Mesenchymal stem cell (in vitro differentiated cells and primary cell): Measurements from ENCODE around the gene RAD51B.
A peak's percentile ranks its signal among the peaks of the same experiment; 100 is the strongest.

Experiments
- DNase-seq: peaks from one replicate; pipeline ENCODE4 v3.0.0-alpha.2; 2013
- H2AFZ ChIP-seq: one replicate; pipeline ENCODE4 v1.6.1; 2013; ENCODE audit warnings: low read depth, mild to moderate bottlenecking, control low read depth, inconsistent platforms, low read length, moderate library complexity
- H2AK5ac ChIP-seq: 2 replicates; pipeline ENCODE4 v1.6.1; 2013; ENCODE audit warnings: low read length, moderate library complexity, mild to moderate bottlenecking, inconsistent platforms; ENCODE audit not compliant: severe bottlenecking
- H2BK120ac ChIP-seq: one replicate; pipeline ENCODE4 v1.6.1; 2013; ENCODE audit warnings: low read depth, mild to moderate bottlenecking, inconsistent platforms, low read length, moderate library complexity
- H2BK12ac ChIP-seq, 2 experiments: one replicate each; pipeline ENCODE4 v1.6.1; 2013; ENCODE audit warnings: inconsistent platforms in 2 of 2, low read length in 2 of 2, mild to moderate bottlenecking in 2 of 2, moderate library complexity in 2 of 2, control low read depth in 1 of 2
- H2BK15ac ChIP-seq: one replicate; pipeline ENCODE4 v1.6.1; 2013; ENCODE audit warnings: mild to moderate bottlenecking, low read depth, inconsistent platforms; ENCODE audit not compliant: poor library complexity, severe bottlenecking
- H2BK5ac ChIP-seq: 2 replicates; pipeline ENCODE4 v1.6.1; 2013; ENCODE audit warnings: low read depth, mild to moderate bottlenecking, low read length, control low read depth, inconsistent platforms; ENCODE audit not compliant: poor library complexity, severe bottlenecking
- H3K14ac ChIP-seq, 2 experiments: one replicate each; pipeline ENCODE4 v1.6.1; 2013; ENCODE audit warnings: inconsistent platforms in 2 of 2, low read length in 2 of 2, control low read depth in 1 of 2, mild to moderate bottlenecking in 1 of 2, moderate library complexity in 1 of 2
- H3K18ac ChIP-seq, 2 experiments: one replicate each; pipeline ENCODE4 v1.6.1; 2013; ENCODE audit warnings: inconsistent platforms in 2 of 2, low read length in 2 of 2, control low read depth in 1 of 2, low read depth in 1 of 2, mild to moderate bottlenecking in 1 of 2
- H3K23ac ChIP-seq, 2 experiments: one replicate each; pipeline ENCODE4 v1.6.1; 2013; ENCODE audit warnings: inconsistent platforms in 2 of 2, low read length in 2 of 2, mild to moderate bottlenecking in 2 of 2, moderate library complexity in 2 of 2, control low read depth in 1 of 2
- H3K27ac ChIP-seq: 2 replicates; pipeline ENCODE4 v1.5.1; 2013; ENCODE audit warnings: mild to moderate bottlenecking, moderate library complexity, low read length, control low read depth, inconsistent platforms; ENCODE audit not compliant: poor library complexity, severe bottlenecking
- H3K27me3 ChIP-seq, 2 experiments: 2 replicates each; pipeline versions ENCODE4 v1.6.1 to v1.7.0; 2013; ENCODE audit warnings: low read length in 2 of 2, mild to moderate bottlenecking in 2 of 2, moderate library complexity in 2 of 2, control low read depth in 1 of 2, inconsistent platforms in 1 of 2; ENCODE audit not compliant: control insufficient read depth in 1 of 2, insufficient read depth in 1 of 2
- H3K36me3 ChIP-seq, 2 experiments: 2 replicates each; pipeline versions ENCODE4 v1.6.1 to v1.7.0; 2013; ENCODE audit warnings: low read length in 2 of 2, control low read depth in 1 of 2, inconsistent platforms in 1 of 2, low read depth in 1 of 2, mild to moderate bottlenecking in 1 of 2; ENCODE audit not compliant: insufficient read depth in 2 of 2, control insufficient read depth in 1 of 2
- H3K4ac ChIP-seq, 2 experiments: one replicate each; pipeline ENCODE4 v1.6.1; 2013; ENCODE audit warnings: inconsistent platforms in 2 of 2, low read length in 2 of 2, mild to moderate bottlenecking in 2 of 2, moderate library complexity in 2 of 2, control low read depth in 1 of 2, low read depth in 1 of 2
- H3K4me1 ChIP-seq: 2 replicates; pipeline ENCODE4 v1.6.1; 2013; ENCODE audit warnings: low read depth, low read length, control low read depth; ENCODE audit not compliant: control insufficient read depth, insufficient read depth
- H3K4me2 ChIP-seq: 2 replicates; pipeline ENCODE4 v1.6.1; 2013; ENCODE audit warnings: low read length, mild to moderate bottlenecking, inconsistent platforms; ENCODE audit not compliant: poor library complexity, severe bottlenecking
- H3K4me3 ChIP-seq, 2 experiments: 2 replicates each; pipeline versions ENCODE4 v1.5.1 to v1.7.0; 2013; ENCODE audit warnings: low read length in 2 of 2, mild to moderate bottlenecking in 2 of 2, control low read depth in 1 of 2, low read depth in 1 of 2; ENCODE audit not compliant: insufficient read depth in 1 of 2
- H3K79me1 ChIP-seq: replicated peaks from 2 replicates; pipeline ENCODE4 v1.6.1; 2013; ENCODE audit warnings: mild to moderate bottlenecking, control low read depth, low read length, inconsistent platforms; ENCODE audit not compliant: poor library complexity, severe bottlenecking
- H3K9ac ChIP-seq: 2 replicates; pipeline ENCODE4 v1.7.0; 2013; ENCODE audit warnings: mild to moderate bottlenecking, low read length, moderate library complexity
- H3K9me3 ChIP-seq: 2 replicates; pipeline ENCODE4 v1.7.0; 2013; ENCODE audit warnings: mild to moderate bottlenecking, low read length; ENCODE audit not compliant: control insufficient read depth
- H4K8ac ChIP-seq: one replicate; pipeline ENCODE4 v1.6.1; 2013; ENCODE audit warnings: inconsistent platforms, mild to moderate bottlenecking, low read length, moderate library complexity
- H4K91ac ChIP-seq: one replicate; pipeline ENCODE4 v1.6.1; 2013; ENCODE audit warnings: mild to moderate bottlenecking, low read length, inconsistent platforms
- WGBS: methylation state at CpG from one replicate; pipeline ENCODE4 v1.1.7; 2013; ENCODE audit warnings: mixed read lengths; 5-methylcytosine and 5-hydroxymethylcytosine counted together

RAD51B gene

DNA sequence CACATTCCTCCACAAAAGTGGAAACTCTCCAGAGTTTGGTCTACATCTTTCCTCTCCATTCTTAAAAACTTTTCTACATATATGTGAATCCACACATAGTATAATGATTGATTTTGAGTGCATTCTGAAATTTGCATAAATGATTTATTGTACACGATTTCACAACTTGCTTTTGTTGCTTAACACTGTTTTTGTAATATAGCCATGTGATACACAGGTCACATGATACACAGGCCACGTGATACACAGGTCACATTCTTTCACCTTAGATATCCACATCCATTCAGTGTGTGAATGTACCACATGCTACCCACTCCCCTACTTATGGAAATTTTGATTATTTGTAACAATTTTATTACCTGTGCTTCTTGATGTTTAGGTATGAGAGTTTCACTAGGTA is 654.2 kb downstream of the RAD51B start:
- DNase-seq, result no peak

DNA sequence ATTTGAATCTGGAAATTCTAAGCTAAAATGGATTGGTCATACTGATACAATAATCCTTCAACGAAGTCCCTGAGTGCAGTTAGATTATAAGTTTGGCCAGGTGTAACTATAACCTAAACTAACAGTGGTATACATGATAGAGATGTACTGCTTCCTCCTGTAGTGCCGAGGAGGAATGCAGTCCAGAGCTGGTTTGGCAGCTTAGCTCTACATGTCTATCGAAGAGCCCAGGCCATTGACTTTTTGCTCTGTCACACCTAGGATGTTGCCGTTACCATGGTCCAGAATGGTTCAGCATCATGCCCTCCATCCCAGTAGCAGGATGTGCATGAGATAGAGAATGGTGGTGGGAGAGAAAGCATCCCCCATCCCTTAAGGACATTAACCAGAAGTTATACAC is 655.2 kb downstream of the RAD51B start:
- H3K27ac ChIP-seq, result no peak overlapping the region
- H3K18ac ChIP-seq, result peak overlapping the region in 1 of 2 experiments; percentile 70
- H4K91ac ChIP-seq, result no peak overlapping the region
- no peak overlapping the region for H2BK5ac ChIP-seq
- H2BK12ac ChIP-seq, result peak overlapping the region in 1 of 2 experiments; percentile 91
- peak overlapping the region in 1 of 2 experiments; percentile 47 for H3K4ac ChIP-seq
- peaks cover 8% of the 10 kb centered on the region for H3K4me1 ChIP-seq
- no peak overlapping the region for H3K14ac ChIP-seq
- H3K36me3 ChIP-seq, result no peaks in the 10 kb centered on the region
- H3K27me3 ChIP-seq, result peaks cover 0 to 2% of the 10 kb centered on the region in 2 experiments
- WGBS, result 100% methylated on average over 3 of the region's 4 CpGs
- no peaks in the 10 kb centered on the region for H3K9me3 ChIP-seq
- no peak overlapping the region for H3K4me3 ChIP-seq
- no peak overlapping the region for H2BK15ac ChIP-seq
- no peak overlapping the region for H2BK120ac ChIP-seq
- no peak overlapping the region for H4K8ac ChIP-seq
- H3K9ac ChIP-seq, result no peak overlapping the region
- DNase-seq, result no peak
- H3K79me1 ChIP-seq, result no peaks in the 10 kb centered on the region
- H3K4me2 ChIP-seq, result no peak overlapping the region
- no peak overlapping the region for H2AFZ ChIP-seq
- H3K23ac ChIP-seq, result no peak overlapping the region
- H2AK5ac ChIP-seq, result no peak overlapping the region

More for the DNA sequence above, 654.2 kb downstream of the RAD51B start:
- no peak overlapping the region for H3K14ac ChIP-seq
- no peaks in the 10 kb centered on the region for H3K9me3 ChIP-seq
- no peak overlapping the region for H3K9ac ChIP-seq
- H3K18ac ChIP-seq, result no peak overlapping the region
- no peak overlapping the region for H2AK5ac ChIP-seq
- H3K4me1 ChIP-seq, result peaks cover 10% of the 10 kb centered on the region
- no peak overlapping the region for H2BK15ac ChIP-seq
- H2BK12ac ChIP-seq, result no peak overlapping the region
- no peak overlapping the region for H3K4me2 ChIP-seq
- no peak overlapping the region for H4K8ac ChIP-seq
- H3K36me3 ChIP-seq, result no peaks in the 10 kb centered on the region
- peaks cover 0 to 2% of the 10 kb centered on the region in 2 experiments for H3K27me3 ChIP-seq
- H2BK120ac ChIP-seq, result no peak overlapping the region
- WGBS, result 95% methylated on average over 2 of the region's 2 CpGs
- no peaks in the 10 kb centered on the region for H3K79me1 ChIP-seq
- H3K4ac ChIP-seq, result no peak overlapping the region
- no peak overlapping the region for H2BK5ac ChIP-seq
- H4K91ac ChIP-seq, result no peak overlapping the region
- no peak overlapping the region for H2AFZ ChIP-seq
- H3K23ac ChIP-seq, result no peak overlapping the region
- H3K4me3 ChIP-seq, result no peak overlapping the region
- no peak overlapping the region for H3K27ac ChIP-seq

DNA sequence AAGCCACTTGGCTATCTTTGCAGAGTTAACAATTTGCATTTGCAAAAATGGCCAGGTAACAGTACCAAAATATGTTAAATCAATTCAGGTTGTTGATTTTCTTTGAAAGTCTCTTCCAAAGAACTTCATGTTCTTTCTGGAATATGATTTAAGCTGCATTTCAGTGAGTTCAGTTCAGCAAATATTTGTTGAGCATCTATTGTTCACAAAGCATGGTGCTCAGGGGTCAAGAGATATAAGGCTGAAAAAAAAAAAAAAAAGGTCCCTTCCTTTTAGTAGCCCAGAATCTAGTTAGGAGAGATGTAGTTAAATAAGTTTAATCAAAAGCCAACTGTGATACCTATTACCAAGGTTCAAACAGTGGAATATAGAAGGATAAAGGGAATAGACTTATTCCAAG is 656.2 kb downstream of the RAD51B start:
- Histone ChIP-seq H3K14ac (no peak overlapping the region), H2BK5ac (no peak overlapping the region), H2BK15ac (no peak overlapping the region), H3K9me3 (no peaks in the 10 kb centered on the region), H3K4me3 (no peak overlapping the region), H4K91ac (no peak overlapping the region), H3K4ac (no peak overlapping the region), H3K36me3 (no peaks in the 10 kb centered on the region), H3K4me1 (peaks cover 8% of the 10 kb centered on the region), H3K27me3 (peaks cover 0 to 2% of the 10 kb centered on the region in 2 experiments), H4K8ac (no peak overlapping the region), H3K9ac (peak overlapping the region; percentile 7), H2BK120ac (no peak overlapping the region), H3K23ac (no peak overlapping the region), H2BK12ac (no peak overlapping the region), H3K4me2 (no peak overlapping the region), H3K79me1 (no peaks in the 10 kb centered on the region), H3K18ac (peak overlapping the region in 1 of 2 experiments; percentile 55), H2AK5ac (no peak overlapping the region), H3K27ac (no peak overlapping the region), H2AFZ (no peak overlapping the region)
- DNase-seq, result no peak

DNA sequence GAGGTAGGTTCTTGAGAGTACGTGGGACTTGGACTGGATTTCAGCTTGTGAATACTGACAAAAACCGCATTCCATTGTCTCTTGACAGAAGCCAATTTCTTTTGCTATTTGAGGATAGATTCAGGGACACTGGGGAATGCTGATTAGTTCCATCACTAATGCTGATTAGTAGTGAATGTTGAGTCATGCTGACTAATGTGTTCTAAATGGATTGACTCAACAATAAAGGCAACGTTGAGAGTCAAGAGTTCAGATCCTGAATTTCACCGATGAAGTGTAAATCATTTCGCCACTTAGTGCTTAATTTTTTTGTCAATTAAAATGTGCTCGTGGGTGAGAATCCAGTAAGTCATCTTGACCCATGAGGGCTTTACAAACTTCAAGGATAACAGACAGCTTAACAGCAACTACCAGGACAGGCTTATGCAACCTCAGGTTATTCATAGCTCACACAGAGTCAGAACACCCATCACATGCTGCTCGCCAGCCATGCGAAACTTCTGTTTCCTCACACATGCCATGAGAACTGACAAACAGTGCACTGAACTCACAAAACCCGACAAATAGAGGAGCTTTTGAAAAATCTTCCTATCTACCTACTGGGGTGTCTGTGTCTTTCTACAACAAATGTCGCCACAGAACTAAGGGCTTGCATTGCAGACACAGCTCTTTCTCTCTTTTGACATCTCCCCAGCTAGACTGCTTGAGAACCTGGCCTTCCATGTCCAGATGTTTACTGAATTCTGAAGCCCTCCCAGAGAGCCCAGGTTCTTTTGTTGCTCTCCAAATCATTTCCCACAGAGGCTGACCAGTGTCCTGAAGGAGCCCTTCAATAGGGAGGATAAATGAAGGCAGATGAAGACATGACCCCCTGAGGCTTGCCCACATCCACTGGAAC is 656.9 kb downstream of the RAD51B start:
- Histone ChIP-seq H3K4me3 (no peak overlapping the region), H2BK5ac (no peak overlapping the region), H2AK5ac (no peak overlapping the region), H3K27ac (peak overlapping the region; percentile 69), H2BK15ac (no peak overlapping the region), H2BK120ac (peak overlapping the region; percentile 69), H3K79me1 (no peaks in the 10 kb centered on the region), H3K4ac (peak overlapping the region; percentile 11 to 89), H3K14ac (peak overlapping the region in 1 of 2 experiments; percentile 57), H3K36me3 (no peaks in the 10 kb centered on the region), H3K4me2 (no peak overlapping the region), H3K4me1 (peaks cover 8% of the 10 kb centered on the region), H3K9me3 (no peaks in the 10 kb centered on the region), H2BK12ac (peak overlapping the region; percentile 40 to 100), H3K27me3 (peaks cover 0 to 2% of the 10 kb centered on the region in 2 experiments), H4K91ac (peak overlapping the region; percentile 18), H2AFZ (no peak overlapping the region), H4K8ac (peak overlapping the region; percentile 4), H3K23ac (no peak overlapping the region), H3K18ac (peak overlapping the region; percentile 88 to 91), H3K9ac (peak overlapping the region; percentile 84)
- WGBS, result 15% methylated on average over 10 of the region's 10 CpGs
- DNase-seq, result peak; percentile 97
